Skin of body (tissue), 3 donors: ENCODE measurements around the gene KRTAP9-4. TPM values are rescaled to one million over a fixed set of nuclear protein-coding genes. Genes with fewer than 3 reads are reported as not detected.
"Not testable (repeated sequence)": the region's sequence is repeated elsewhere in the genome, so short reads cannot be mapped to it uniquely, and the experiment has no call there.

Experiments
- DNase-seq: peaks from one replicate; lab custom pipeline; 2025; lab: John Stamatoyannopoulos, UW
- small RNA-seq: library from RNA; depleted of rRNA; stranded (forward); fragments of <200 nt; gene quantifications from one replicate; pipeline ENCODE3, GENCODE V24; 2014; ENCODE audit warnings: low replicate concordance
- total RNA-seq: library from RNA; depleted of rRNA; stranded (reverse); fragments of >200 nt; gene quantifications from one replicate; pipeline ENCODE4 v1.2.3, GENCODE V29; 2014

KRTAP9-4 gene
- total RNA-seq, 1 donor from 2014 or later, result 6.5 TPM

DNA sequence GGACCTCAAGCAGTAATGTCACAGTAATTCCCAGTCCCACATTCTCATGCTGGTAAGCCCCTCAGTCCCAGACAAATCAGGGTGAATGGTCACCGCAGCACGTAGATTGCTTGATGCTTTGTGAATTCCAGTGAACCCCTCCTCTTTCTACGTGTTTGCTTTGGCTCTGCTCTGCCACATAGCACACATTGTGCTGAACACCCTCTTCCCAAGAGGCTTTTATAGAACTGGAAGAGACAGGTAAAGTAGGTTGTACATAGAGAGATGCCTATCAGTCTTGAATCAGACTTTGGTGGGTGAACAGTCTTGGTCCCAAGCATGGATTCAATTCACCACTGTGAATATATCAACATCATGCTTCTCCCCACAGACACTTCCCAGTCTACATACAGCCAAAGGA, 15.1 kb downstream of the KRTAP9-4 start:
- DNase-seq, result no peak

- no peak for DNase-seq
Measured at GRCh38 chr17:41265078-41265477, 15.6 kb downstream of the KRTAP9-4 start, which contains the start of gene KRTAP9-6. TSS of gene KRTAP9-6 (plus strand) at chr17:41265378. CDS start at chr17:41265378, 0 bp downstream.

DNA sequence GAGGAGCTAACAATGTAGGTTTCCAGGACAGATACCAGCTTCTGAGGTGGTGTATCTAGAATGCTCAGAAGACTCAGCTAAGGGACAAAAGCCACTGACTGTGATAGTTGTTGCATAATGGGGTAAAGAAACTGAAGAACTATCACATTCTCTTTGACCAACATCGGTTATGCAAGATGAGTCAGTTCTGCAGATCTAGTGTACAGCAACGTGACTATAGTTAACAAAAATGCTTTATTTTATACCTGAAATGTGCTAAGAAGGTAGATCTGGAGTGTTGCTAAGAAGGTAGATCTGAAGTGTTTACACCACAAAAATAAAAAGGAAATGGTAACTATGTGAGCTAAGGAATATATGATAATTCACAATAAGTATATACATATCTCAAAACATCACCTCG, 18.2 kb downstream of the KRTAP9-4 start:
- no peak for DNase-seq

DNA sequence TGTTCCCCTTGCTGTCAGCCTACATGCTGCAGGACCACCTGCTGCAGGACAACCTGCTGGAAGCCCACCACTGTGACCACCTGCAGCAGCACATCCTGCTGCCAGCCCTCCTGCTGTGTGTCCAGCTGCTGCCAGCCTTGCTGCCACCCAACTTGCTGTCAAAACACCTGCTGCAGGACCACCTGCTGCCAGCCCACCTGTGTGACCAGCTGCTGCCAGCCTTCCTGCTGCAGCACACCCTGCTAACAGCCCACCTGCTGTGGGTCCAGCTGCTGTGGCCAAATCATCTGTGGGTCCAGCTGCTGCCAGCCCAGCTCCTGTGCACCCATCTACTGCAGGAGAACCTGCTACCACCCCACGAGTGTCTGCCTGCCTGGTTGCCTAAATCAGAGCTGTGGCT, 21.8 kb downstream of the KRTAP9-4 start:
- not testable (repeated sequence) for DNase-seq

- no peak for DNase-seq
Measured at GRCh38 chr17:41271858-41272257, 22.4 kb downstream of the KRTAP9-4 start.

DNA sequence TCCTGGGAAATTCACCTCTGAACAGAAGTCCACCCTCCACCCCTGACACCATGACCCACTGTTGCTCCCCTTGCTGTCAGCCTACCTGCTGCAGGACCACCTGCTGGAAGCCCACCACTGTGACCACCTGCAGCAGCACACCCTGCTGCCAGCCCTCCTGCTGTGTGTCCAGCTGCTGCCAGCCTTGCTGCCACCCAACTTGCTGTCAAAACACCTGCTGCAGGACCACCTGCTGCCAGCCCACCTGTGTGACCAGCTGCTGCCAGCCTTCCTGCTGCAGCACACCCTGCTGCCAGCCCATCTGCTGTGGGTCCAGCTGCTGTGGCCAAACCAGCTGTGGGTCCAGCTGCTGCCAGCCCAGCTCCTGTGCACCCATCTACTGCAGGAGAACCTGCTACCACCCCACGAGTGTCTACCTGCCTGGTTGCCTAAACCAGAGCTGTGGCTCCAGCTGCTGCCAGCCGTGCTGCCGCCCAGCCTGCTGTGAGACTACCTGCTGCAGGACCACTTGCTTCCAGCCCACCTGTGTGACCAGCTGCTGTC, 26.2 kb downstream of the KRTAP9-4 start, which contains the start of gene KRTAP9-7:
TSS of gene KRTAP9-7 (plus strand) at position 51 of the 543 bp plus-strand sequence. CDS start at position 51, 0 bp downstream.
- DNase-seq, result not testable (repeated sequence)

GRCh38 chr17:41278176-41278955, 28.9 kb downstream of the KRTAP9-4 start:
- DNase-seq, result no peak

DNA sequence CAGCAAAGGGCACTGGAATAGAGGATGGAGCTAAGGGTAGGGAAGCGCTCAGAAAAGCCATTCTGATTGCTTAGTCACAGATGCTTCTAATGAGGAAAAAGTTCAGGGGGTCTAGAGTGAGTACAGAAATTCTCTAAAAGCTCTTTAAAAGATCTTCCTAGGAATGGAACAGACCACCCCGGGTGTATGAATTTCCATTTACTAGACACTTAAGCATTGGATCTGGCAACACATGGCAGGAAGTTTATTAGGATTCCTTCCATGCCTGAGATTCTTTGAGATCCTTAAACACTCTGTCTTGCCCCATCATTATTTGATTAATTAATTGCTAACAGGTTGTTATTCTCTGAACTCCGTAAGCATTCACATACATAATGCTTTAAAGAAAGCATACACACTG, 34.6 kb downstream of the KRTAP9-4 start:
- no peak for DNase-seq

GRCh38 chr17:41284546-41284945, 35.1 kb downstream of the KRTAP9-4 start:
- no peak for DNase-seq

DNA sequence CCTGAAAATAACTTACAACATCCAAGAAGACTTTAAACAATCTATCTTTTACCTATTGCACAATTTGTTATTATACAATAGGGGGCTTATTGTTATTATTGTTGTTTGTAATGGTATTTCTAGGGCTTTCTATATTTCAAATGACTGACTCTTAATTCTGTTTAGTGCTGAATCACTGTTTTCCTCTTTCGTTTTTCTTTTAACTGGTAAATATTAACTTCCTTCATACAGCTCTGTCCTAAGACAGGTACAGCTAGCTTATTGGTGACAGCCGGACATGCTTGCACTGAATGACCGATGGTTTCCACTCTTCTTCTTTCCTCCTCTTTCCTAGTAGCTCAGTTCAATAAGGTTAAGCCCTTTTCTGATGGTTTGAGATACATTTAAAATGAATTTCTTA, 37.6 kb downstream of the KRTAP9-4 start:
- DNase-seq, result no peak

- DNase-seq, result no peak
Measured at GRCh38 chr17:41294016-41294415, 44.5 kb downstream of the KRTAP9-4 start.

DNA sequence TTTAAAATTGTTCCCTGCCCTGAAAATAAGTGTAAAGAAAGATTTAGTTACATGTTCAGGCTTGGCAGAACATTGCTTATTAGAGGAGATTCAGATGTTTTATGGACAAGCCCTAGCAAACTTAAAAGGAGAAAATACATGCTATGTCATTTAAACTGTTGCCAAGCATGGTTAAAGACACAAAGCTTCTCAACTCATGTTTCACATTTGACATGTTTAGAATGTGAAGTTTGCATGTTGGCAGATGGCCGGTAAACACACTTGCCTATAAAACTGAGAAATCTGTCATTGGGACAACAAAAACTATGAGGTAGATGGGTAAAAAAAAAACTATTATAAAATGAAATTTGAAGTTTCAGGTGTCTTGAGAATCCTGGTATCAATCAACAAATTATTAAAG, 47.4 kb downstream of the KRTAP9-4 start:
- DNase-seq, result no peak

DNA sequence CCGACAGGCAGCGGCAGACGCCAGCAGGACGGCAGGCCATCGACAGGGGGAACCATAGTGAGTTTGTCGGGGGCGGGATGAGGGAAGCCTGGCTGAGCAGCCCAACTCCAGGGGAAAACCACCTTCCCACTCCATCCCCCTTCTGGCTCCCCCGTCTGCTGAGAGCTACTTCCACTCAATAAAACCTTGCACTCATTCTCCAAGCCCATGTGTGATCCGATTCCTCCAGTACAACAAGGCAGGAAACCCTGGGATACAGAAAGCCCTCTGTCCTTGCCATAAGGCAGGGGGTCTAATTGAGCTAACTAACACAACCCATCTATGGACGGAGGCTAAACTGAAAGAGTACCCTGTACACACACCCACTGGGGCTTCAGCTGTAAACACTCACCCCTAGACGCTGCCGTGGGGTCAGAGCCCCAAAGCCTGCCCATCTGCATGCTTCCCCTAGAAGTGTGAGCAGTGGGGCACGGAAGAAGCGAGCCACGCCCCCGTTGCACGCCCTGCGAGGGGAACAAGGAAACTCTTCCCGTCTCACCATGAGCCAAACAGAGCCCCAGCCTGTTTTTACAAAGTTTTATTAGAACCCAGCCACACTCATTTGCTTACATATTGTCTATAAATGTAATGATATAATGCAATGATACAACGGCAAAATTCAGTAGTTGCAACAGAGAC, 49.1 kb downstream of the KRTAP9-4 start:
- no peak for DNase-seq

Small RNA genes lying within 50 kb of the gene (small RNA-seq; reads per million reads assigned to genes)
- gene KRTAP9-10P, result not detected

Other genes with a start within 250 kb of the KRTAP9-4 start
- gene KRTAP3-2, start 249.8 kb upstream of the KRTAP9-4 start, total RNA-seq, result 2.3 TPM
- gene KRTAP3-1, start 240.6 kb upstream of the KRTAP9-4 start, total RNA-seq, result 5.3 TPM
- 14.1 TPM for gene KRTAP1-5, start 222.5 kb upstream of the KRTAP9-4 start, total RNA-seq
- not detected for gene KRTAP1-4, start 219.5 kb upstream of the KRTAP9-4 start, total RNA-seq
- gene KRTAP1-3, start 214.8 kb upstream of the KRTAP9-4 start, total RNA-seq, result 12.2 TPM
- gene KRTAP1-1, start 208.2 kb upstream of the KRTAP9-4 start, total RNA-seq, result 7.5 TPM
- gene KRTAP2-1, start 202.4 kb upstream of the KRTAP9-4 start, total RNA-seq, result 3.4 TPM
- gene KRTAP2-2, start 194.5 kb upstream of the KRTAP9-4 start, total RNA-seq, result 6.5 TPM
- 0.30 TPM for gene KRTAP2-3, start 189.6 kb upstream of the KRTAP9-4 start, total RNA-seq
- 3.3 TPM for gene KRTAP2-4, start 183.8 kb upstream of the KRTAP9-4 start, total RNA-seq
- gene KRTAP4-7, start 165.5 kb upstream of the KRTAP9-4 start, total RNA-seq, result 11.4 TPM
- 3.1 TPM for gene KRTAP4-8, start 151.5 kb upstream of the KRTAP9-4 start, total RNA-seq
- not detected for gene KRTAP4-16, start 147.5 kb upstream of the KRTAP9-4 start, total RNA-seq
- 5.2 TPM for gene KRTAP4-9, start 144.3 kb upstream of the KRTAP9-4 start, total RNA-seq
- gene KRTAP4-11, start 131.3 kb upstream of the KRTAP9-4 start, total RNA-seq, result 0.79 TPM
- gene KRTAP4-12, start 125.5 kb upstream of the KRTAP9-4 start, total RNA-seq, result 0.89 TPM
- gene KRTAP4-6, start 109.1 kb upstream of the KRTAP9-4 start, total RNA-seq, result 4.0 TPM
- 1.3 TPM for gene KRTAP4-5, start 99.9 kb upstream of the KRTAP9-4 start, total RNA-seq
- gene KRTAP4-4, start 88.9 kb upstream of the KRTAP9-4 start, total RNA-seq, result 2.2 TPM
- 2.0 TPM for gene KRTAP4-3, start 81.5 kb upstream of the KRTAP9-4 start, total RNA-seq
- 1.1 TPM for gene KRTAP4-2, start 71.5 kb upstream of the KRTAP9-4 start, total RNA-seq
- 3.6 TPM for gene KRTAP4-1, start 64.8 kb upstream of the KRTAP9-4 start, total RNA-seq
- gene KRTAP9-1, start 59.8 kb upstream of the KRTAP9-4 start, total RNA-seq, result not detected
- 6.3 TPM for gene KRTAP9-2, start 23.0 kb upstream of the KRTAP9-4 start, total RNA-seq
- 7.3 TPM for gene KRTAP9-3, start 17.2 kb upstream of the KRTAP9-4 start, total RNA-seq
- gene KRTAP9-8, start 11.7 kb upstream of the KRTAP9-4 start, total RNA-seq, result 8.5 TPM
- 2.6 TPM for gene KRTAP9-9, start 5.7 kb downstream of the KRTAP9-4 start, total RNA-seq
- gene KRTAP9-6, start 15.7 kb downstream of the KRTAP9-4 start, total RNA-seq, result not detected
- gene KRTAP9-7, start 26.0 kb downstream of the KRTAP9-4 start, total RNA-seq, result not detected
- gene KRTAP29-1, start 53.2 kb downstream of the KRTAP9-4 start, total RNA-seq, result 0.39 TPM
- 4.5 TPM for gene KRTAP16-1, start 59.6 kb downstream of the KRTAP9-4 start, total RNA-seq
- gene KRTAP17-1, start 66.0 kb downstream of the KRTAP9-4 start, total RNA-seq, result 7.9 TPM
- 22.0 TPM for gene KRT33A, start 101.1 kb downstream of the KRTAP9-4 start, total RNA-seq
- gene KRT33B, start 120.1 kb downstream of the KRTAP9-4 start, total RNA-seq, result 7.7 TPM
- gene KRT34, start 132.6 kb downstream of the KRTAP9-4 start, total RNA-seq, result 19.5 TPM
- 52.1 TPM for gene KRT31, start 147.9 kb downstream of the KRTAP9-4 start, total RNA-seq
- gene KRT37, start 174.9 kb downstream of the KRTAP9-4 start, total RNA-seq, result 0.99 TPM
- gene KRT38, start 191.3 kb downstream of the KRTAP9-4 start, total RNA-seq, result 7.2 TPM
- 28.0 TPM for gene KRT32, start 217.7 kb downstream of the KRTAP9-4 start, total RNA-seq
- gene KRT35, start 231.5 kb downstream of the KRTAP9-4 start, total RNA-seq, result 31.5 TPM
- 1.9 TPM for gene KRT36, start 240.2 kb downstream of the KRTAP9-4 start, total RNA-seq